ENCODE results near the gene MFAP3L.

- TF ChIP-seq, protein P1, sequence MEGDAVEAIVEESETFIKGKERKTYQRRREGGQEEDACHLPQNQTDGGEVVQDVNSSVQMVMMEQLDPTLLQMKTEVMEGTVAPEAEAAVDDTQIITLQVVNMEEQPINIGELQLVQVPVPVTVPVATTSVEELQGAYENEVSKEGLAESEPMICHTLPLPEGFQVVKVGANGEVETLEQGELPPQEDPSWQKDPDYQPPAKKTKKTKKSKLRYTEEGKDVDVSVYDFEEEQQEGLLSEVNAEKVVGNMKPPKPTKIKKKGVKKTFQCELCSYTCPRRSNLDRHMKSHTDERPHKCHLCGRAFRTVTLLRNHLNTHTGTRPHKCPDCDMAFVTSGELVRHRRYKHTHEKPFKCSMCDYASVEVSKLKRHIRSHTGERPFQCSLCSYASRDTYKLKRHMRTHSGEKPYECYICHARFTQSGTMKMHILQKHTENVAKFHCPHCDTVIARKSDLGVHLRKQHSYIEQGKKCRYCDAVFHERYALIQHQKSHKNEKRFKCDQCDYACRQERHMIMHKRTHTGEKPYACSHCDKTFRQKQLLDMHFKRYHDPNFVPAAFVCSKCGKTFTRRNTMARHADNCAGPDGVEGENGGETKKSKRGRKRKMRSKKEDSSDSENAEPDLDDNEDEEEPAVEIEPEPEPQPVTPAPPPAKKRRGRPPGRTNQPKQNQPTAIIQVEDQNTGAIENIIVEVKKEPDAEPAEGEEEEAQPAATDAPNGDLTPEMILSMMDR (IDR thresholded peaks at IDR 0.05), result no peak
- TF ChIP-seq POLR2A (IDR thresholded peaks at IDR 0.05), result no peak
Measured at GRCh38 chr4:169996379-169997240, 29.6 kb downstream of the MFAP3L start.
